ENCODE measurements around the gene ZNF652.

The ZNF652 gene

DNA sequence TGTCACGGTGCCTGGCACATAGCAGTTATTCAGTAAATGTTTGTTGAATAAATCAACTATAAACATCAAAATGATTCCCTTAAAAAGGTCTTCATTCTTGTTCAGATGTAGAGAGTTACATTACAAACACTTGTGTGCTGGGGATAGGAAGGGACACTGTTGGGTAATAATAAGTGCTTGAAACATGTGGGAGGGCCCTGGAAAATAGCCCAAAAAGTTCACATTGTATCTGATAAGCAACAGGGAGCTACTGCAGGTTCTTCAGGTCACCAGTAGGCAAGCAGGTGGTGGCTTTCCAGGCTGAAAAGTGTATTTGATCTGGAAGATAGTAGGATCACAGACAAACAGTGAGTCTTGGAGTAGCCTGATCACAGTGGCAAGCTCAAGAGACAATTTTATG, 19.0 kb upstream of the ZNF652 start:
- no peak for DNase-seq
- H3K9me3 ChIP-seq = peaks cover 4% of the 10 kb centered on the region; the same call in 1 of the 2 replicates
- H3K4me1 ChIP-seq = no peaks in the 10 kb centered on the region
- no peak overlapping the region for H3K4me3 ChIP-seq (ENCODE audit: low read depth, low read length)
- TF ChIP-seq, protein P1, sequence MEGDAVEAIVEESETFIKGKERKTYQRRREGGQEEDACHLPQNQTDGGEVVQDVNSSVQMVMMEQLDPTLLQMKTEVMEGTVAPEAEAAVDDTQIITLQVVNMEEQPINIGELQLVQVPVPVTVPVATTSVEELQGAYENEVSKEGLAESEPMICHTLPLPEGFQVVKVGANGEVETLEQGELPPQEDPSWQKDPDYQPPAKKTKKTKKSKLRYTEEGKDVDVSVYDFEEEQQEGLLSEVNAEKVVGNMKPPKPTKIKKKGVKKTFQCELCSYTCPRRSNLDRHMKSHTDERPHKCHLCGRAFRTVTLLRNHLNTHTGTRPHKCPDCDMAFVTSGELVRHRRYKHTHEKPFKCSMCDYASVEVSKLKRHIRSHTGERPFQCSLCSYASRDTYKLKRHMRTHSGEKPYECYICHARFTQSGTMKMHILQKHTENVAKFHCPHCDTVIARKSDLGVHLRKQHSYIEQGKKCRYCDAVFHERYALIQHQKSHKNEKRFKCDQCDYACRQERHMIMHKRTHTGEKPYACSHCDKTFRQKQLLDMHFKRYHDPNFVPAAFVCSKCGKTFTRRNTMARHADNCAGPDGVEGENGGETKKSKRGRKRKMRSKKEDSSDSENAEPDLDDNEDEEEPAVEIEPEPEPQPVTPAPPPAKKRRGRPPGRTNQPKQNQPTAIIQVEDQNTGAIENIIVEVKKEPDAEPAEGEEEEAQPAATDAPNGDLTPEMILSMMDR (IDR thresholded peaks at IDR 0.05; ENCODE audit: low read depth, low read length) = no peak
- no peaks in the 10 kb centered on the region for H3K27me3 ChIP-seq
- no peaks in the 10 kb centered on the region for H3K36me3 ChIP-seq

DNA sequence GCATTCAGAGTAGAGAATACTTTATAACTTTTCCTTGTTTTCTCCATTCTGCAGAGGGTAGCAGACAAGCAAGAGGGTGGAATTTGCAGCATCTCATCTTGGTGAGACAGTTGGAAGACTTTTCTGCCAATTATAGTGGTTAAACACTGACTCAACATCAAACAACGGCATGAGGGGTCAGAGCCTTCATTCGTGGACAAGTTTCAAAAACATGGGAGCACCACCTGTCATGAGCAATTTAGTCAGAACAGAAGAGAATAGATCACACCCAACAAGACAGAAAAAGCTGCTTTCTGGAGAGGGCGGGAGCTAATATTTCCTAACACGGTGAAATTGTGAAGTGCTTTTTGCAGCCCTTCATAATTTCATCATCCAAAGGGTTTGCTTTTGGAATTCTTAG, 17.9 kb upstream of the ZNF652 start:
- Histone ChIP-seq H3K36me3 (no peaks in the 10 kb centered on the region), H3K4me1 (no peaks in the 10 kb centered on the region), H3K4me3 (ENCODE audit: low read depth, low read length) (no peak overlapping the region), H3K27me3 (no peaks in the 10 kb centered on the region), H3K9me3 (peaks cover 4% of the 10 kb centered on the region; the same call in 1 of the 2 replicates)
- TF ChIP-seq, protein P1 (IDR thresholded peaks at IDR 0.05; ENCODE audit: low read depth, low read length) = no peak
- DNase-seq = no peak

DNA sequence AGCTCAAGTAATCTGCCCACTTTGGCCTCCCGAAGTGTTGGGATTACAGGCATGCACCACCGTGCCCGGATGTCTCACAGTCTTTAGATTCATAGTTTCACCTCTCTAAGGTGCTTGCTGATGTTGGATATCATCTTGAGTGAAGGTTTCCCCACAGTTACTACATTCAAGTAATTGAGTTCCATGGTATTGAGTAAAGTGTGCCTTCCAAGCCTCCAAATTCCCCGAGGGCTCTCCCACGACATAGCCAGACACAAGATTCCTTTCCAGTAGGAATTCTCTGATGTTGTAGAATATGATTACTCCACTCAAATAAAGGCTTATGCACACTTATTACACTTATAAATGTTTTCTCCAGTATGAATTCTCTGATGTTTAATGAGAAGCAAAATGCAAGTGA, 16.3 kb upstream of the ZNF652 start:
- Histone ChIP-seq H3K36me3 (no peaks in the 10 kb centered on the region), H3K4me1 (no peaks in the 10 kb centered on the region), H3K9me3 (peaks cover 4% of the 10 kb centered on the region; the same call in 1 of the 2 replicates), H3K27me3 (no peaks in the 10 kb centered on the region), H3K4me3 (ENCODE audit: low read depth, low read length) (no peak overlapping the region)
- TF ChIP-seq, protein P1 (IDR thresholded peaks at IDR 0.05; ENCODE audit: low read depth, low read length) = no peak
- no peak for DNase-seq

DNA sequence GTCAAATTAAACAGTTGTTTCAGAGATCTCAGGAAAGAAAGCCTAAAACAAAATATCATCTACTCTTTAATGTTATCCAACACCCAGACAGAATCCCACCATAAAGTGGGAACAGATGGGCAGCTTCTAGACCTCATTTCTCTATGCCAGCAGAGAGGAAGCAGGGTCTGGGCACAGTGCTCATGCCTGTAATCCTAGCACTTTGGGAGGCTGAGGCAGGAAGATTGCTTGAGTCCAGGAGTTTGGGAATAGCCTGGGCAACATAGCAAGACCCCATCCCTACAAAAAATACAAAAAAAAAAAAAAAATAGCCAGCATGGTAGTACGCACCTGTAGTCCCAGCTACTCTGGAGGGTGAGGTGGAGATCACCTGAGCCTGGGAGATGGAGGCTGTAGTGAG, 13.5 kb upstream of the ZNF652 start:
- Histone ChIP-seq H3K9me3 (peaks cover 4% of the 10 kb centered on the region; the same call in 1 of the 2 replicates), H3K36me3 (no peaks in the 10 kb centered on the region), H3K27me3 (no peaks in the 10 kb centered on the region), H3K4me3 (ENCODE audit: low read depth, low read length) (no peak overlapping the region), H3K4me1 (no peaks in the 10 kb centered on the region)
- TF ChIP-seq, protein P1 (IDR thresholded peaks at IDR 0.05; ENCODE audit: low read depth, low read length) = no peak
- DNase-seq = no peak

DNA sequence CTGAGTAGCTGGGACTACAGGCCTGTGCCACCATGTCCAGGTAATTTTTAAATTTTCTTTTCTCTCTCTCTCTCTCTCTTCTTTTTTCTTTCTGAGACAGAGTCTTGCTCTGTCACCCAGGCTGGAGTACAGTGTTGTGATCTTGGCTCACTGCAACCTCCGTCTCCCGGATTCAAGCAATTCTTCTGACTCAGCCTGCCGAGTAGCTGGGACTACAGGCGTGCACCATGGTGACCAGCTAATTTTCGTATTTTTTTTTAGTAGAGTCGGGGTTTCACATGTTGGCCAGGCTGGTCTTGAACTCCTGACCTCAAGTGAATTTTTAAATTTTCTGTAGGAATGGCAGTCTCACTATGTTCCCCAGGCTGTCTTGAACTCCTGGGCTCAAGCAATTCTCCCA, 11.1 kb upstream of the ZNF652 start:
- TF ChIP-seq, protein P1 (IDR thresholded peaks at IDR 0.05; ENCODE audit: low read depth, low read length) = no peak
- no peaks in the 10 kb centered on the region for H3K4me1 ChIP-seq
- H3K27me3 ChIP-seq = no peaks in the 10 kb centered on the region
- no peaks in the 10 kb centered on the region for H3K36me3 ChIP-seq
- no peak for DNase-seq
- H3K9me3 ChIP-seq = no peaks in the 10 kb centered on the region; the same call in 1 of the 2 replicates
- H3K4me3 ChIP-seq (ENCODE audit: low read depth, low read length) = no peak overlapping the region

DNA sequence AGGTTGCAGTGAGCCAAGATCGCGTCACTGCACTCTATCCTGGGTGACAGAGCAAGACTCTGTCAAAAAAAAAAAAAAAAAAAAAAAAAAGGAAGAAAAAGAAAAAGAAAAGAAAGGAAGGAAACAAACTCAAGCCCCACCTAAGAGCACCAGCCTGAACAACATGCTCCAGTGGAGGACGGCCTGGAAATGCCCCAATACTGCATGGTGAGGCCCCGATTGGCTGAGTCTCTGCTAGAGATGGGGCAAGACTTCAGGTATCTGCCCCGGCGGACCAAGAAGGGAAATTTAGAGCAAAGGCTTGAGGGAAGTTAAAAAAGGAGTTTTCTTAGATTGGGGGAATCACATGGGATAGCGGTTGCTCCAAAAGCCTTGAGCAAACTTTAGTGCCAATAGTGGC, 10.4 kb upstream of the ZNF652 start:
- Histone ChIP-seq H3K4me1 (no peaks in the 10 kb centered on the region), H3K27me3 (no peaks in the 10 kb centered on the region), H3K9me3 (no peaks in the 10 kb centered on the region; the same call in 1 of the 2 replicates), H3K4me3 (ENCODE audit: low read depth, low read length) (no peak overlapping the region), H3K36me3 (no peaks in the 10 kb centered on the region)
- no peak for DNase-seq
- TF ChIP-seq, protein P1 (IDR thresholded peaks at IDR 0.05; ENCODE audit: low read depth, low read length) = no peak
